HG02610 (cell line): ENCODE results near the gene PCDHGA3.
"Not testable (repeated sequence)": the region's sequence is repeated elsewhere in the genome, so short reads cannot be mapped to it uniquely, and the experiment has no call there.

Source experiments
- ATAC-seq: cut with Tn5 transposase; IDR thresholded peaks from one replicate; pipeline ENCODE4 v1.9.1; 2021; ENCODE audit warnings: mild to moderate bottlenecking, moderate library complexity; ENCODE audit not compliant: unreplicated experiment

PCDHGA3 gene

GRCh38 chr5:141375444-141376155, 32.0 kb downstream of the PCDHGA3 start:
- ATAC-seq, result not testable (repeated sequence)

- ATAC-seq, result no peak
Measured at GRCh38 chr5:141382469-141383294, 39.1 kb downstream of the PCDHGA3 start, which contains the start of gene PCDHGA7. Gene PCDHGA7, plus strand, starts transcription at chr5:141382742. Its CDS starts 158 bp downstream, at chr5:141382900.

- no peak for ATAC-seq
Measured at GRCh38 chr5:141383345-141383744, 39.7 kb downstream of the PCDHGA3 start.

GRCh38 chr5:141384471-141385267, 41.0 kb downstream of the PCDHGA3 start:
- ATAC-seq, result no peak

GRCh38 chr5:141387557-141388311, 44.1 kb downstream of the PCDHGA3 start, which contains the start of gene PCDHGB4:
Gene PCDHGB4, plus strand, starts transcription at chr5:141387698. Its CDS starts 187 bp downstream, at chr5:141387885.
- not testable (repeated sequence) for ATAC-seq

- no peak for ATAC-seq
Measured at GRCh38 chr5:141388661-141389060, 45.0 kb downstream of the PCDHGA3 start.

- no peak for ATAC-seq
Measured at GRCh38 chr5:141389153-141390042, 45.8 kb downstream of the PCDHGA3 start.

- ATAC-seq, result no peak
Measured at GRCh38 chr5:141392429-141393198, 49.0 kb downstream of the PCDHGA3 start, which contains the start of gene PCDHGA8. Gene PCDHGA8, plus strand, starts transcription at chr5:141392633. Its CDS starts 181 bp downstream, at chr5:141392814.

- ATAC-seq, result no peak
Measured at GRCh38 chr5:141393267-141393666, 49.6 kb downstream of the PCDHGA3 start.

- ATAC-seq, result not testable (repeated sequence)
Measured at GRCh38 chr5:141394401-141395187, 51.0 kb downstream of the PCDHGA3 start.
